SKM-1 (cell line): ENCODE measurements around the gene ZBTB20.

ENCODE experiments used
- DNase-seq: peaks from one replicate; lab custom pipeline; 2025; ENCODE audit not compliant: unreplicated experiment; lab: John Stamatoyannopoulos, UW

ZBTB20 gene

DNA sequence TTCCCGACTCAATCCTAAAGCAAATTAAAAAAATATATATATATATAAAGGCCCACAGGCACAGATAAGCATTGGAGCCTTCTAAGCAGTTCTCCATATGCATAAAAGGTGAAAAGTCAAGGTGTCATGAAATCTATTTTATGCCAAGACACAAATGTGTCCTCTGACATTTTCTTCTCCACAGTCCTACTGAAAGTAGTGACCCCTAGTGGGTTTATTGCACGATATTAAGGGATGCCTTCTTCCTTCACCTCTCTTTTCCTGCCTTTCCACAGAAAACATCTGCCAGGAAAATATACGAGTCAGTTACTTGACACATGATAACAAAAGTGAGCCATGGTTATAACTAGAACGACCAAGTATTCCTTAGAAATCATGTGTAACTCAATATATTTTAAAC lies 550.1 kb downstream of the ZBTB20 start:
- no peak for DNase-seq

DNA sequence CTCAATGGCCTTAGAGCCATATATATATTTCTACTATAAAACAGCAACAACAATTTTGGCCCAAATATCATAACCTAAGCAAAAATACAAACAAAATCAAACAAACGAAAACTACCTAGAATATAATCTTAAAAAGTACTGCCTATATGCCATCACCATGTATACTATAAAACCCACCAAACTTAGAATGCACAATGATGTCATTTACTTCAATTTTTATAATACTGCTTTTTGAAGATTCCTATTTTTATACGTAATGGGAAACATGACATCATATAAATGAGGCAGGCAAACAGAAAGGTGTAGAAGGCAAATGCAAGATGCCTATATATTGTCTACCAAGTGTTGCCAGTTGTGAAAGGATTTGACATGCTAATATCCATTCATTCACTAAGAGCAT lies 550.9 kb downstream of the ZBTB20 start:
- DNase-seq, result no peak

DNA sequence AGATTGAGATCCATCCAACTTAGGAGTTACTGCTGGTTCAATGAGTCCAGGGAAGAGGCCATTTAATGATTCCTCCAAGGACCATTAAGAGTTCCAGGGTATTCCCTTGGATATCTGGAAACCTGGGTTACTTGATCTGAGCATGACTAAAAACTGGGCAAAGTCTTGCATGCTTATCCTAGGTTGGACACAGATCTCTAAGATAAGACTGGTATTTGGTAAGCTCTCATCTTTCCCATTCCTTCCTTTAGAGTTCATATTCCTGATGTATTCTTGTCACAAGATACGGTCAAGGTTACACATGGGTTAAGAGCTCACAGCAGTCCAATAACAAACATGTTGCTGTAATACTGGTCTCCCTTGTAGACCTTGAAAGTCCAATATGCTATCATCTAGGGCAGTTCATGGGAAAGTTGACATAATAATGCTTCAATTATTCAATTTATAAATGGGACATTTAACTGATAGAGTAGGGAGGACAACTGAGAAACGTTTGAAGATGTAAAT lies 551.5 kb downstream of the ZBTB20 start:
- DNase-seq, result no peak

DNA sequence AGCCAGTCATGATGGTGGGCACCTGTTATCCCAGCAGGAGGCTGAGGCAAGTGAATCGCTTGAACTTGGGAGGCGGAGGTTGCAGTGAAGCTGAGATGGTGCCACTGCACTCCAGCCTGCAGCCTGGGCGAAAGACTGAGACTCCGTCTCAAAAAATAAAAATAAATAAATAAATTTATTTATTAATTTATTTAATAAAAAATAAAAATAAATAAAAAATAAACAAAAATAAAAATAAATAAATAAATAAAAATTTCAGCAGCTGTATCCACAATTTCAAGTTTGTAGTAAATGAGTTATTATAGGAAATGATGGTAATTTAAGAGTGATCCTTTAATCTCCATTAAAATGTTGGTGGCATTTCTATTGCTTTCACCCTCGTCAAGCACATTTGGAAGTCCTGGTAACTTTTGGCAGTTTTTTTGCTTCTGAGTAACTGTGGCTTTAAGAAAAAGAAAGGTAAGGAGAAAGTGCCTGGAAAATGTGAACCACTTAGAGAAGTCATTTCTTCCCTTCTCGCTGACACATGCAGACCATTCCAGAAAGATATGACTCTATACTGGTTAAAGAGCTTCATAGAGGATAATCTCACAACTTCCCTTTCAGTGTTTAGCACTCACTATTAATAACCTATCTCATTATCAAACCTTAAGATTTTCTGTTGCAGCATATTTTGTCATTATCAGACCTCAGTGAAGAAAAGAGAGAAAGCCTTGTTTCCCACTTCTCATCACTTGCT lies 556.6 kb downstream of the ZBTB20 start:
- no peak for DNase-seq

DNA sequence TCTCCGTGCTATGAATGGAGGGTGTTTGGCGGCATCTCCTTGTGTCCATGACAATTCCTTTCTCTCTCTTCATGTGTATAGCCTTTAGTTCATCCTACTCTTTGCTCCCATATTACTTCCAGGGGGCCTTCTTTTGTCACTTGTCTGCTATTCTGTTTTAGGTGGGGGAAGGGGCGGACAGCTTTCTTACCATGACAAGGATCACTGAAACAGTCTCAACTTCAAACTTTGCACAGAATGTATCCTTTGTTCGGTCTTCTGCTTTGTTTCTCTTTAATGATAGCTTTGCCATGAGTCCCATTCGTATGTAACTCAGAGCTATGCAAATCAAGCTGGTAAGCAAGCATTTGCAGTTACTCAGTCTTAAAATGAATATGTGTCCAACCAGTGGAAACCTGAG lies 559.1 kb downstream of the ZBTB20 start:
- DNase-seq, result no peak

DNA sequence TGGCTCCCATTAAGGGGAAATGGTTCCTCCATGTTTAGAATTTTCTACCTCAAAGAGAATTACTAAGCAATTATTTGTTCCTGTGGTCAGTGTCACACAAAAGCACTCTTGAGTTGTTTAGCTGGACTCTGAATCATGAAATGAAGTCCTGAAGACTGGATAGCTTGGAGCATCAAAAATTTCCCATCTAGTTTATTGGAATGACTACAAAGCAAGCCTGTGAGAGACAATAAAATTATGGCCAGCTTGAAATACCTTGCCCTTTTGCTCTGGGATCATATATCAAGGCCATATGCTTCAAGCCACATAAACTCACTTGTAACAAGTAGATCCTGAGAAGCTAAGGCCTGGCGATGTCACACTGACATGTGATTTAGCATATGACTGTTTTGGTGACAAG lies 561.0 kb downstream of the ZBTB20 start:
- DNase-seq, result no peak

DNA sequence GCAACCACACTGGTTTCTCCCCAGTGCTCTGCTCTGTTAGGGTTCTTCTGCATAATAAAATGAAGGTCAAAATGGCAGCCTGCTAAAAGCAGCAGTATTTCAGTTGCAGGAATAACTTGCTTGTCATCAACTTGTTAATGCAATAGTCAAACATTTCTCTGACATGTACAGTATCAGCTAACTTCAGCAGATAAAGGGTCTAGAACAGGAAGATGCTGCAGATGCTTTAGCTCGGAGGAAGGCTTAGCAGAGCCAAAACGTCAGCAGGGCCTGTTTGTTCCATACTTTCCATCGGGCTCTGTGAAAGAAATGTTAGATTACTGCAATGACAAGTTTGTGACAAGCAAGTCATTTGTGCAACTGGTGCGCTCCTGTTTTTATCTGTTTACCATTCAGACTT lies 561.4 kb downstream of the ZBTB20 start:
- no peak for DNase-seq

DNA sequence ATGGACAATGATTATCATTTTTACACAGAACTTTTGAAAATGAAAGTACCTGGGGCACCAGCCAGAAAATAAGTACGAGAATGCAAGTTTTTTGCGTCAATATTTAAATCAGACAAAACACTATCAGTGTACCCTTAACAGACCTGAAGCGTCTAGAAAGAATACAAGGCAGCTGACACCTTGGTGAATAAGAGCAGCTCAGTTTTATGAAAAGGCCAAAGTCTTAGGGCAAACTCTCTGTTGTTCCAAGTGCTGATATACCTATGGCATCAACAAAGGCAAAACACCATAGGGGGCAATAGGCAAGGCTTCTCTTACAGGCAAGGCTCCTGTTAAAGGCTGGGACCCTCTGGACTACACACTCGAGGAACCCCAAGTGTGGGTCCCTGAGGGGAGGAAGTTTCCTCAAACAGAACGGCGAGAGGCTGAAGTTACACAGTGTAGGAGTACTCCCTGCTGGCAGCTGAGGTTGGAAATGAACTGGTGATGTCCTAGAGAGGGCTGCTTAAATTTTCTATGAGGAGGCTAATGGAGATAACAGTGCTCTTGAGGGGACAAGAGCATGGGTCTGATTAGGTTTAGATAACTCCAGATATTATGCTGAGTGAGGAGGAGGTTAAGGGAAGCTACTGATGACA lies 562.2 kb downstream of the ZBTB20 start:
- DNase-seq, result no peak

DNA sequence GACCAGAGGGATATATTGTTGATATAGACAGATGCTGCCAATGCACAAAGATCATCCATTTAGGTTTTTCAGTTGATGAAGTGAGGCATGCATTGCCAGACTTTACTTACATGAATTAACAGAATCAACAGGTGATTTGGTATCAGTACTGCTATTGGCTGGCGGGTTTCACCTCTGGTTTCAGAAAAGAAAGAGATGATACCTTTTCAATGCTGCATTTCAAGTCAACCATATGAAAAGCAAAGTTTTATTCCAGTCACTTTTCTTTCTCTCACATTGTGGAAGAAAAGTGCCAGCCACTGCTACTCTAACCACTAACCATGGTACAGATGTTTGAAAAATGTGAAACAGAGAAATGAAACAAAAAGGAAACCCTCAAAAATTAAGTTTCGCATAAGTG lies 564.2 kb downstream of the ZBTB20 start:
- no peak for DNase-seq

DNA sequence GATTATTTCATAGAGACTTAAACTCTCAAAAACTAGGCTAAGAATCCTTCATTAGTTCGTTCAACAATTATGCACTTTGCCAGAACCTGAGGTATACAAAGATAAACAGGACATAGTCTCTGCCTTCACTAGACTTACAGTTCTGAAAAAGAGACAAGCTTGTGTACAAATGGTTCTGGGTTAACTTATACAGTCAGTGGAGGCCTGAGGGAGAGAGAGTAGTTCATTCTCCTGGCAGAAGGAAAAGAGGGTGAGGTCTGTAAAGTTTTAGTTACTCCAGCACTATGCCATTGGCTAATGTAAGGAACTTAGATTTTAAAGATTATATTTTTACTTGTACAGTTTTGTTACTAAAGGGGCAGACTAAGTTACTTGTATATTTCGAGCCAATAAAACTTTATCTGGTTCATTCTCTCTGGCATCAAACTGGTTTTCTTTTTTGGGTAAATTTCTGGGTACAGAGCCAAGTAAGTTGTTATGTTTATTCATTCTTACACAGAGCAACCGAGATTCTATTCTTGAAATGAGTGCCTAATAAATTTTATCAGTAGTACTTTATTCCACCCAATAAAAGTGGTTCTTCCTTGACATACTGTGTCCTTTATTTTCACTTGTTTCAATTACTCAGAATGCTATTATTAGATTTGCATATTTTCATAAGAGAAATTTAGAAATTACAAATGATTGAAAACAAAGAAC lies 574.6 kb downstream of the ZBTB20 start:
- no peak for DNase-seq

DNA sequence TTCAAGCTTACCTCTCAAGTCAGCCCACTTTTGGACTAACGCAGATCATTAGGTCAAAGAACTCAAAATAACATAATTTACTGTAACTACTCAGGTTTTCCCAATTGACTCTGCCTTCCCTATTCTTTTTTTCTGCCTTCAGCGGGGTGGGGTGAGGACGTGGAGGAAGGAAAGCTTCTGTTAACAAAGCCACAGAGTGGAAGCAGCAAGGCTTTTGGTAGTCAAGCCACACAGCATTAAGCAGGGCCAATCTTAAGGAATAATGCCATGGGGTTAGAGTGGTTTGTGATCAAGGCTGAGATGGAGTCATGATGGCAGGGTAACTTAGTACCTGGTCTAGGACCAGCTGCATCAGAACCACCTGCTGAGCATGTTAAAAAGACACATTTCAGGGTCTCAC lies 575.7 kb downstream of the ZBTB20 start:
- DNase-seq, result no peak

DNA sequence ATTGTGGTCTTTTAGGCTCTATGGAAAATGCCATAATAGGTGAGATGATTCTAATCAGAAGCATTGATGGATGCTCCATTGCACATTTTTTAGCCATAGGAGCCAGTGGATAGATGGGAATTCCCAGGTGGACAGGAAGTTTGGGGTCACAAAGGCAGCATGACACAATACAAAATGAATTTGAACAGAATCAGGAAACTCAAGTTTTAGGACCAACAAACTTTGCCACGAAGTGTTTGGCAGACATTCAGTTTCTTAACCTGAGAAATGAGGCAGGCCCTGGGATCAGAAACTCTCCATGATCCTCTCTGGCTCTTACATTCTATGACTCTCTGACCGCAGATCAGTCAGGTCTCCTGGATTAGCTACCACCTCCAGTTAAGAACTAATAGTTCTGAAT lies 577.9 kb downstream of the ZBTB20 start:
- DNase-seq, result no peak

DNA sequence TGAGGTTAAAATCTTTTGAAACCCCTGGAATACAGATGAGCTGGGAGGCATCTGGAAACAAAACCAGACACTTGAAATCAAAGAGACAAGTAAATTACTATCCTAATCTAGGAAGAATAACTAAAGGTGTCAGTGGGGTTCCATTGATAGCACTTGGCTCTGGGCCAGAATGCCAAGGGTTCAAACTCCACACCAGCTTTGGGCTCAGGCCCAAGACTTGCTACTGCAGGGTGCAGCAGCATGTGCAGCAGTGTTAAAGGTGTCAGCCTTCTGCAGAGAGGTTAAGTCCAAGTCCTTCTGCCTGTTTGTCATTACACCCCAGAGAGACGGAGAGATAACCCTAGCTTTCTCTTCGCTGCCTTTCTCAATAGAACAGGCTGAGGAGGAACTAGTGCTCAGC lies 579.3 kb downstream of the ZBTB20 start:
- DNase-seq, result no peak

DNA sequence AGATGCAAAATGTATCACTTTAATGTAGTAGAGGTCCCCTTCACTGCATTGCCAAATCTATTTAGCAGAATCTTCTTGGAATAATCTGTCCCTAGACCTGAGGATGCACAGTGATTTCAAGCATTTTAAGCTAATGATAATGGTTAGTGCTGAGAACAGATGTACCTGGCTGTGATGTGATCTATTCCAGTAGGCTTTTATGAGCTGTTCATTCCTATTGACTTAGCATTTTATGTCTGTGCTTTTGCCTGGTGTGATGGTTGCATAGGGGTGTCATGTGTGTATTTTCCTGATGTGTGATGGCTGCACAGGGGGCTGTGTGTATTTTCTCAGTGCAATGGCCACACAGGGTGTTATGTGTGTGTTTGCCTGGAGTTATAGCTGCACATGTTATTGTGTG lies 580.3 kb downstream of the ZBTB20 start:
- DNase-seq, result no peak

DNA sequence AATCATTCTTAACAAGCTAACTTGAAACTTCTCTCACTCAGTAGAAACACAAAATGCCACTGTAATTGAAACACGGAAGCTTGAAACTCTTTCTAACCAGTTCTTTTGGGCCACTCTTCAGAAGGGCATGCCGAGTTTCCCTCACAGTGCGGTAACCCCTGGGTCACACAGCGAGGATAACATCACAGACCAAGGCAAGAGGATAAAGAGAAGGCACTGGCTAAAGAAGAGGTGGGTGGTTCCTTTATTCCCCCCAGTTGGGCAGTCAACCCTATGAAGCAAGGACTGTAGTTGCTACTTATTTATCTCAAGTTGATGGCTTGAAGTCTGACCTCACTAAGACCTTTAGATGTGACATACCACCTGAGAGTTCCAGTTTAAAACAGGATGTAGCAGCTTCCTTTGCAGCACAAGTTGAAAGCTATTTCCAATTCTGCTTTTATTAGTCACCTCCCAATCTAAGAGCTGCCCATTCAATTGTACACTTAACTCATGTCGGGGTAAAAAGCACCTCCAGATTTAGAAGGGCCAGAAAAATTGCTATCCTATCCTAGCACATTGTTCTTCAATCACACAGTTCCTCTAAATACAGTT lies 580.8 kb downstream of the ZBTB20 start:
- DNase-seq, result no peak

DNA sequence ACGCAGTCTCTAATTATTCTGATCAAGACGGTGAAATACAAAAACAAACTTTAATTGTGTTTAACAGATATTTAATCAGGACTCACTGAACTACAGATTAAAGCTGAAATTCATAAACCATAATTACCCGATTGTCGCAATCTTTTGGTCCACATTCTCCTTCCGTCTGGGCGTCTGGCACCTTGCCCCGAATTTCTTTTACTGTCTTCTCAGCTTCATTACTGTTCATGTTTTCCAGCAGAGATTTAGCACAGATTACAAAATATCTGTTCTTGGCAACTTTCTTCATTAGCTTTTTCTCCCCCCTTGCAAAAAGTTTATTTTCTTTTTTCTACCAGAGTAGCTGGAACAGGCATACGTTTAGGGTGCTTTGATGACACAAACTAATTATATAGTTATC lies 581.9 kb downstream of the ZBTB20 start:
- no peak for DNase-seq

DNA sequence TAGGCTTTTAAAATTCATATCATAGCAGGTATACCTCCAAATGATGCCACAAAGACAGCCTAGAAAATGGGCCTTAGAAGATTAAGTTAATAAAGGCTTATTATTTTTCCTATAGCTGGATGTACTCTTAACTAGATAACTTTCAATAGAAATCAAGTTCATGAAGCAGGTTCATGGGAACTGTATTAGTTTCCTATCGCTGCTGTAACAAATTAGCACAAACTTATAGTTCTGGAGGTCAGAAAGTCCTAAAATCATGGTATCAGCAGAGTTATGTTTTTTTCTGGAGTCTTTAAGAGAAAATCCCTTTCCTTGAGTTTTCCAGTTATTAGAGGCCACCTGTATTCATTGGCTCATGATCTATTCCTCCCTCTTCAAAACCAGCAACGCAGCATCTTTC lies 583.4 kb downstream of the ZBTB20 start:
- no peak for DNase-seq

DNA sequence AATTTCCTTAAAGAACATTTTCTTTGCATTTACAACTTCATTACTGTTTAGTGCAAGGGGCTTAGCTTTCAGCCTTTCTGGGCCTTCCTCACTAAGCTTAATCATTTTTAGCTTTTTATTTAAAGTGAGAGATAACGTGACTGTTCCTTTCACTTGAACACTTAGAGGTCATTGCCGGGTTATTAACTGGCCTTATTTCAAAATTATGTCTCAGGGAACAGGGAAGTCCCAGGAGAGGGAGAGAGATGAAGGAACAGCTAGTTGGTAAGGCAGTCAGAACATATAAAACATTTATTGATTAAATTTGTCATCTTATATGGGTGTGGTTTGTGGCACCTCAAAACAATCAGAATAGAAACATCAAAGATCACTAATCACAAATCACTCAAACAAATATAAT lies 584.5 kb downstream of the ZBTB20 start:
- no peak for DNase-seq

DNA sequence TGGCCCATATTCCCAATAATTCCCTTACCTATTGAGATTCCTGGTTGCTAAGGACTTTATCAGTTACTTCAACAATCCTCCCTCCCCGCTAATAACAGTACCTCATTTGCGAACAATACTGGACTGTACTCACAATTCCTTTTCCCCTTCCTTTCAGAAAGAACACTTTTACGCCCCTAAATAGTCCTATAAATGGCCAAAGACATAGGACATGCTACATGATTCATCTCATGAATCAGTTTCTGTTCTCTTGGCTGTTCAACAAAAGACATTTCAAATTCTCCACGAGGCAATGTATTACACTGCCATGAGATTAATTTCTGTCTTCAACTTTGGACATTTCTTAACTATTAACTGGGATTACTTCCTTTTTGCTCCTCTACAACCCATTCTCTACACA lies 588.8 kb downstream of the ZBTB20 start:
- DNase-seq, result no peak

DNA sequence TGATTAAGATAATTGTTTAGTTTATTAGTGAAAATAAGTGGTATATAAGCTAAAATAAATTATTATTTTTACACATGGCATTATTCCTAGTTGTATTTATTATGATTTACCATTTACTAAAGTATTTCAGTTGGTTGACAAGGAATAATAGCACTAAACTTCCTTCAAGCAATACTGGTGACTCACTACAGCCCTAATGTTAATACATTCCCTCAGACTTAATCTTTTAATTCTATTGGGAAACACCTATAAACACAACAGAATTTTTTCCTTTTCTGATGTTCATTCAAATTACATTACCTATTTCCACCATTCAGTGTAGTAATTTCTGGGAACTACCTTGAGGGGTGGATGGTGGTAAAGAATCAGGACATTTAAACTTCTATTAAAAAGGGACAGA lies 589.3 kb downstream of the ZBTB20 start:
- no peak for DNase-seq

DNA sequence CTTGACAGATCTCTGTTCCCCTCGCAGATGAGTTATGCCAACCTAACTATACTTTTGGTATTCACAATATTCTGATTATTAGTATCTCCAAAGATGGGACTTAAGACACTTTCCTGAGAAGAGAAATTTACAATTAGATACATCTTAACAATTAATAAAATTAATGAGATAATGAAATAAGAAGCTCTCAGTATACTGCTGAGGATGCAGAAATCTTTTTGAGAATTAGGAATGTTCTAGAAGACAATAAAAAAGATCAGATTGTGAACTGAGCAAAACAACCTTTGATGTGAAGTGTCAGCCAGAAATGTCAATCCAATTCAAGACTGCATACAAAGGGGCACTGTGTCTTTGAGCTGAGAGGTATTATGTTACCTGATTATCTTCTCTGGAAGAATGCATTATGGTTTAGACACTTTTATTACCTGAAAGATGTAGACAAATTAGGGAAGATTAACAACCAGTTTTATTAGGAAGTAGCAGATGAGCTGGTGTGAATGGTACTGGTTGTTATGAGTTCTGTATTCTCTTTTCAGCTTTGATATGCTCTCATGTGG lies 590.4 kb downstream of the ZBTB20 start:
- DNase-seq, result no peak

DNA sequence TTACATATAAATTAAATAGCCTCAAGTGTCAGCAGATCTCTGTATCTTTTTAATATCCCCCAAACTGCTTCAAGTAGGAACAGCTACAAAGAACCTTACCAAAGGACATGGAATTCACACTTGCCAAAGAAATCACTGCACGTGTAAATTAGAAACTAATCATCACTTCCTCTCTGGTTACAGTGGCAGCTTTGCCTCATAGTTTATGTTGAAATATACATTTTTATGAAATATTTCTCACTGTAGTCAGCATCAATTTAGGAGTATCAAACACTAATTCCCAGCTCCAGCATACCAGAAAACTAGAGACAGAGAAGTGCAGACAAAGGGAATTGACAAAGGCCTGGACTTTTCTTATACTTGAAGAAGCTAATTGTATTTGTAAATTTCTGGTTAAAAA lies 592.4 kb downstream of the ZBTB20 start:
- no peak for DNase-seq
